Fibroblast of skin of left quadriceps (primary cell): Measurements from ENCODE around the gene DGKI.
A peak's percentile ranks its signal among the peaks of the same experiment; 100 is the strongest.

Experiments
- DNase-seq, 2 experiments: peaks; one replicate each; pipeline ENCODE4 v3.0.0-alpha.2; 2013; ENCODE audit warnings: low read depth in 2 of 2

Gene DGKI

GRCh38 chr7:137539111-137539715 lies 307.6 kb downstream of the DGKI start:
- peak; percentile 69 to 72 for DNase-seq

GRCh38 chr7:137538361-137538762 lies 308.4 kb downstream of the DGKI start:
- peak; percentile 69 to 77 for DNase-seq

GRCh38 chr7:137535579-137535978 lies 311.2 kb downstream of the DGKI start:
- no peak for DNase-seq

- no peak for DNase-seq
These were observed 315.1 kb downstream of the DGKI start for GRCh38 chr7:137531671-137532070.

GRCh38 chr7:137527634-137528033 lies 319.1 kb downstream of the DGKI start:
- no peak for DNase-seq

- DNase-seq = no peak
These were observed 323.6 kb downstream of the DGKI start for GRCh38 chr7:137523171-137523570.

- no peak for DNase-seq
These were observed 325.3 kb downstream of the DGKI start for GRCh38 chr7:137521451-137521850.

- DNase-seq = peak; percentile 43 to 44
These were observed 326.8 kb downstream of the DGKI start for GRCh38 chr7:137519947-137520346.

- no peak for DNase-seq
These were observed 327.5 kb downstream of the DGKI start for GRCh38 chr7:137519181-137519691.

GRCh38 chr7:137513091-137513490 lies 333.7 kb downstream of the DGKI start:
- DNase-seq = no peak

- DNase-seq = no peak
These were observed 339.7 kb downstream of the DGKI start for GRCh38 chr7:137507096-137507495.

- DNase-seq = no peak
These were observed 340.7 kb downstream of the DGKI start for GRCh38 chr7:137506031-137506430.

GRCh38 chr7:137501562-137501961 lies 345.2 kb downstream of the DGKI start:
- DNase-seq = peak in 1 of 2 experiments; percentile 26

GRCh38 chr7:137492889-137493288 lies 353.9 kb downstream of the DGKI start:
- no peak for DNase-seq

- no peak for DNase-seq
These were observed 356.9 kb downstream of the DGKI start for GRCh38 chr7:137489880-137490279.

- no peak for DNase-seq
These were observed 358.7 kb downstream of the DGKI start for GRCh38 chr7:137488038-137488437.

- no peak for DNase-seq
These were observed 361.0 kb downstream of the DGKI start for GRCh38 chr7:137485818-137486217.

GRCh38 chr7:137484326-137484725 lies 362.4 kb downstream of the DGKI start:
- no peak for DNase-seq

- DNase-seq = no peak
These were observed 364.3 kb downstream of the DGKI start for GRCh38 chr7:137482466-137482865.

- DNase-seq = peak in 1 of 2 experiments; percentile 20
These were observed 365.9 kb downstream of the DGKI start for GRCh38 chr7:137480824-137481365.

GRCh38 chr7:137480401-137480800 lies 366.4 kb downstream of the DGKI start:
- DNase-seq = no peak

GRCh38 chr7:137476937-137477336 lies 369.8 kb downstream of the DGKI start:
- DNase-seq = peak; percentile 14 to 23

- no peak for DNase-seq
These were observed 370.8 kb downstream of the DGKI start for GRCh38 chr7:137475966-137476365.
